SU-DHL-6 (cell line): ENCODE measurements around the gene MAS1.

Source experiments
- H2AFZ ChIP-seq: fragments of 200-600 bp; sonication (generic); 2 replicates; pipeline ENCODE4 v1.6.1; 2014; ENCODE audit warnings: low read depth, mild to moderate bottlenecking, moderate library complexity, mixed read lengths, antibody characterized with exemption, low read length; ENCODE audit not compliant: severe bottlenecking
- H3F3A ChIP-seq: fragments of 200-600 bp; shearing (Covaris generic); 2 replicates; pipeline ENCODE4 v1.6.0; 2016; ENCODE audit warnings: antibody characterized with exemption, mild to moderate bottlenecking; ENCODE audit not compliant: insufficient read depth
- H3K27ac ChIP-seq: fragments of 200-600 bp; sonication (generic); 2 replicates; pipeline ENCODE4 v1.5.1; 2016; ENCODE audit warnings: low read depth, mild to moderate bottlenecking, low read length, moderate library complexity, mixed read lengths
- H3K27me3 ChIP-seq: fragments of 200-600 bp; sonication (generic), shearing (Covaris generic); 2 replicates; pipeline ENCODE4 v1.6.0; 2014; ENCODE audit warnings: mild to moderate bottlenecking, low read length
- H3K36me3 ChIP-seq: fragments of 200-600 bp; sonication (generic); 2 replicates; pipeline ENCODE4 v1.6.1; 2014; ENCODE audit warnings: mild to moderate bottlenecking, low read length, mixed read lengths
- H3K4me2 ChIP-seq: fragments of 300-600, 200-600 bp; shearing (Covaris generic), sonication (generic); 2 replicates; pipeline ENCODE4 v1.6.0; 2014; ENCODE audit warnings: low read length, low read depth, mild to moderate bottlenecking; ENCODE audit not compliant: poor library complexity, severe bottlenecking
- H3K4me3 ChIP-seq: fragments of 200-600 bp; sonication (generic); 2 replicates; pipeline ENCODE4 v1.5.1; 2014; ENCODE audit warnings: antibody characterized with exemption, low read length, mild to moderate bottlenecking, mixed read lengths; ENCODE audit not compliant: insufficient read depth, poor library complexity, severe bottlenecking
- H3K79me2 ChIP-seq: fragments of 200-600 bp; sonication (generic); 2 replicates; pipeline ENCODE4 v1.6.1; 2014; ENCODE audit warnings: mild to moderate bottlenecking, low read length, moderate library complexity; ENCODE audit not compliant: insufficient read depth
- H3K9ac ChIP-seq: fragments of 200-600 bp; sonication (generic); 2 replicates; pipeline ENCODE4 v1.7.0; 2014; ENCODE audit warnings: mild to moderate bottlenecking, low read length
- H3K9me2 ChIP-seq: fragments of 200-600 bp; sonication (generic); replicated peaks from 2 replicates; pipeline ENCODE4 v1.6.1; 2014; ENCODE audit warnings: low read length; ENCODE audit not compliant: insufficient read depth
- H3K9me3 ChIP-seq: fragments of 200-600 bp; sonication (generic); 2 replicates; pipeline ENCODE4 v1.6.1; 2014; ENCODE audit warnings: low read length, mixed read lengths; ENCODE audit not compliant: insufficient read depth
- H4K20me1 ChIP-seq: fragments of 200-600 bp; sonication (generic); 2 replicates; pipeline ENCODE4 v1.6.1; 2014; ENCODE audit warnings: low read depth, mild to moderate bottlenecking, antibody characterized with exemption, low read length, moderate library complexity, mixed read lengths
- CTCF ChIP-seq: fragments of 200-600 bp; sonication (generic); IDR thresholded peaks from one replicate; pipeline ENCODE4 v1.5.1; 2017; ENCODE audit warnings: antibody characterized with exemption, mild to moderate bottlenecking, low read length, moderate library complexity; ENCODE audit not compliant: insufficient read depth, poor library complexity, severe bottlenecking
- EZH2phosphoT487 ChIP-seq: fragments of 200-600 bp; sonication (generic), shearing (Covaris generic); conservative IDR thresholded peaks from 2 replicates; pipeline ENCODE4 v1.6.1; 2018; ENCODE audit warnings: mild to moderate bottlenecking, antibody characterized with exemption, low read length, moderate library complexity, mixed read lengths

MAS1 gene

GRCh38 chr6:159877256-159877808 lies 13.5 kb upstream of the MAS1 start:
- H3K4me2 ChIP-seq: no peak overlapping the region
- no peak overlapping the region for H3K27ac ChIP-seq
- no peaks in the 10 kb centered on the region for H3K36me3 ChIP-seq
- no peak for TF ChIP-seq CTCF
- no peak for TF ChIP-seq EZH2phosphoT487
- H3K79me2 ChIP-seq: no peaks in the 10 kb centered on the region
- no peaks in the 10 kb centered on the region for H3K9me3 ChIP-seq
- no peak overlapping the region for H3K4me3 ChIP-seq
- no peak overlapping the region for H2AFZ ChIP-seq
- no peaks in the 10 kb centered on the region for H4K20me1 ChIP-seq
- no peaks in the 10 kb centered on the region for H3K9me2 ChIP-seq
- no peaks in the 10 kb centered on the region for H3F3A ChIP-seq
- no peaks in the 10 kb centered on the region for H3K27me3 ChIP-seq
- H3K9ac ChIP-seq: no peak overlapping the region

GRCh38 chr6:159878341-159878740 lies 12.4 kb upstream of the MAS1 start:
- Histone ChIP-seq H4K20me1 (no peaks in the 10 kb centered on the region), H3K79me2 (no peaks in the 10 kb centered on the region), H3K9me3 (no peaks in the 10 kb centered on the region), H3K4me2 (no peak overlapping the region), H3K4me3 (no peak overlapping the region), H3K9ac (no peak overlapping the region), H3K27me3 (no peaks in the 10 kb centered on the region), H3K27ac (no peak overlapping the region), H2AFZ (no peak overlapping the region), H3K9me2 (no peaks in the 10 kb centered on the region), H3K36me3 (no peaks in the 10 kb centered on the region), H3F3A (no peaks in the 10 kb centered on the region)
- TF ChIP-seq CTCF (no peak), EZH2phosphoT487 (no peak)

- Histone ChIP-seq H3K9me3 (no peaks in the 10 kb centered on the region), H3K4me3 (no peak overlapping the region), H3F3A (no peaks in the 10 kb centered on the region), H2AFZ (no peak overlapping the region), H3K36me3 (no peaks in the 10 kb centered on the region), H3K79me2 (no peaks in the 10 kb centered on the region), H4K20me1 (no peaks in the 10 kb centered on the region), H3K27me3 (no peaks in the 10 kb centered on the region), H3K9me2 (no peaks in the 10 kb centered on the region), H3K9ac (no peak overlapping the region), H3K4me2 (no peak overlapping the region), H3K27ac (no peak overlapping the region)
- no peak for TF ChIP-seq EZH2phosphoT487
- TF ChIP-seq CTCF: no peak
Measured at GRCh38 chr6:159879856-159880255, 10.9 kb upstream of the MAS1 start.
